ENCODE measurements around the gene WASHC3.

GRCh38 chr12:102095677-102096263 lies 34.0 kb upstream of the WASHC3 start:
- peak; percentile 65 for TF ChIP-seq CTCF (conservative IDR thresholded peaks at IDR 0.05)
- no peak for TF ChIP-seq EZH2 (IDR thresholded peaks at IDR 0.05; ENCODE audit: low read depth)
